ENCODE results near the gene KRT9. TPM values are rescaled to one million over a fixed set of nuclear protein-coding genes. Genes with fewer than 3 reads are reported as not detected.

The KRT9 gene
- total and polyA plus RNA-seq, 10 of the 15 experiments (the other 5 are each of a cell fraction or from before 2014, with no cell fraction given), result not detected

- no peak for TF ChIP-seq E2F4 (IDR thresholded peaks at IDR 0.05; ENCODE audit: low read depth, low read length)
Measured at GRCh38 chr17:41592601-41593305, 20.9 kb upstream of the KRT9 start (continued).

GRCh38 chr17:41589301-41589700, 17.4 kb upstream of the KRT9 start:
- no peak for ATAC-seq

More at GRCh38 chr17:41589301-41589700, 17.4 kb upstream of the KRT9 start:
- no peaks in the 10 kb centered on the region for H3K79me2 ChIP-seq (ENCODE audit: control insufficient read depth, insufficient read depth, low read length)
- no peaks in the 10 kb centered on the region for H4K20me1 ChIP-seq (ENCODE audit: control insufficient read depth, insufficient read depth)
- H3K36me3 ChIP-seq (ENCODE audit: control insufficient read depth in 2 of 2, insufficient read depth in 2 of 2, low read length in 1 of 2), result no peaks in the 10 kb centered on the region
- SMC1A ChIA-PET (ENCODE audit: uncharacterized antibody, unreplicated experiment), result no interaction called here
- POLR2A ChIA-PET, result no interaction called here
- H3K27me3 ChIP-seq (replicated peaks in 1 of 2; ENCODE audit: control insufficient read depth in 2 of 2, insufficient read depth in 2 of 2, low read length in 1 of 2), result peaks cover 0 to 3% of the 10 kb centered on the region in 2 experiments; a peak in 2 of 4 replicates
- RAD21 ChIA-PET (ENCODE audit: unreplicated experiment), result interaction anchor here (0.5 kb wide), 1 partner anchor 52 kb away, joined by 3 read pairs; no protein-coding TSS in a partner anchor
- no peaks in the 10 kb centered on the region for H3K9me3 ChIP-seq (replicated peaks; ENCODE audit: control insufficient read depth, insufficient read depth, low read length)
- no peak overlapping the region for H3K9ac ChIP-seq (ENCODE audit: control insufficient read depth, insufficient read depth, low read length)
- no peak overlapping the region for H3K27ac ChIP-seq (ENCODE audit: control insufficient read depth, insufficient read depth)
- no peaks in the 10 kb centered on the region for H3K4me1 ChIP-seq (ENCODE audit: control insufficient read depth, insufficient read depth, low read length)
- 14% methylated on average over 3 of the region's 3 CpGs for WGBS (ENCODE audit: insufficient coverage, insufficient replicate concordance, low lambda C conversion rate, missing lambda C conversion rate)
- in situ Hi-C loops (cut with MboI) (no loop called here), intact Hi-C loops (cut with micrococcal nuclease; ENCODE audit: unreplicated experiment) (no loop called here)
- H3K4me2 ChIP-seq (ENCODE audit: control insufficient read depth, insufficient read depth), result no peak overlapping the region
- DNase-seq (ENCODE audit: low read depth, low spot score) (no peak), FAIRE-seq (no peak)
- TF ChIP-seq FOXK2 (IDR thresholded peaks at IDR 0.05), result no peak
- TF ChIP-seq BCL3 (IDR thresholded peaks at IDR 0.05; ENCODE audit: borderline replicate concordance, insufficient read depth, low read depth, low read length, poor library complexity, severe bottlenecking), result no peak
- TF ChIP-seq ZSCAN29 (IDR thresholded peaks at IDR 0.05), result no peak
- TF ChIP-seq POLR2AphosphoS2 (IDR thresholded peaks at IDR 0.05; ENCODE audit: low read depth, low read length), result no peak
- TF ChIP-seq ZZZ3 (IDR thresholded peaks at IDR 0.05; ENCODE audit: control insufficient read depth, insufficient read length, low read depth), result no peak
- TF ChIP-seq POLR2AphosphoS5 (IDR thresholded peaks at IDR 0.05; ENCODE audit: low read length), result no peak
- no peak for TF ChIP-seq ZBED1 (IDR thresholded peaks at IDR 0.05; ENCODE audit: borderline replicate concordance)
- TF ChIP-seq IRF4 (IDR thresholded peaks at IDR 0.05; ENCODE audit: low read depth, low read length), result no peak
- TF ChIP-seq RAD21 (IDR thresholded peaks at IDR 0.05; ENCODE audit: insufficient read depth, low read depth, low read length), result no peak
- TF ChIP-seq JUNB (IDR thresholded peaks at IDR 0.05), result no peak
- no peak for TF ChIP-seq NR2F1 (conservative IDR thresholded peaks at IDR 0.05)
- no peak for TF ChIP-seq WRNIP1 (IDR thresholded peaks at IDR 0.05; ENCODE audit: borderline replicate concordance, low read depth, low read length)
- TF ChIP-seq PAX5 (IDR thresholded peaks at IDR 0.05; ENCODE audit: borderline replicate concordance, low read depth, low read length), result no peak
- no peak for TF ChIP-seq ESRRA (IDR thresholded peaks at IDR 0.05; ENCODE audit: low read length)
- no peak for TF ChIP-seq TAF1 (IDR thresholded peaks at IDR 0.05; ENCODE audit: borderline replicate concordance, low read depth, low read length)
- no peak for TF ChIP-seq MYB (IDR thresholded peaks at IDR 0.05; ENCODE audit: borderline replicate concordance, low read depth, low read length)
- TF ChIP-seq ZNF274 (IDR thresholded peaks at IDR 0.05; ENCODE audit: insufficient read depth, insufficient read length), result no peak
- H3K4me3 ChIP-seq, result no peak overlapping the region
- H2AFZ ChIP-seq (ENCODE audit: control insufficient read depth, low read depth, low read length), result no peak overlapping the region
- BruUV-seq (replicated peaks), result no TSS peak
- CTCF ChIA-PET, result interaction anchor here (1.4 kb wide), 1 partner anchor 10 kb away, joined by 3 read pairs; no protein-coding TSS in a partner anchor
